Thoracic aorta (tissue), 2 donors: ENCODE results near the gene JPH3. TPM values are rescaled to one million over a fixed set of nuclear protein-coding genes. Genes with fewer than 3 reads are reported as not detected.

Experiments
- ATAC-seq: fragments of 150-250 bp; one replicate; pipeline ENCODE4 v1.8.0; 2017; ENCODE audit warnings: low read depth; ENCODE audit not compliant: insufficient number of reproducible peaks, low FRiP score
- DNase-seq: peaks from one replicate; pipeline ENCODE4 v3.0.0-alpha.2; 2020; ENCODE audit warnings: low spot score
- H3K27ac ChIP-seq, 2 donors: fragments of 200-600 bp; sonication (generic); 1 replicate in 1 of 2; 2 replicates in 1 of 2; pipeline ENCODE4 v1.5.1; 2016; ENCODE audit warnings: mild to moderate bottlenecking in 2 of 2, moderate library complexity in 2 of 2
- H3K27me3 ChIP-seq: fragments of 200-600 bp; sonication (generic); replicated peaks from 2 replicates; pipeline ENCODE4 v1.6.0; 2016; ENCODE audit warnings: mild to moderate bottlenecking; ENCODE audit not compliant: insufficient read depth
- H3K36me3 ChIP-seq: fragments of 200-600 bp; sonication (generic); one replicate; pipeline ENCODE4 v1.5.1; 2016
- H3K4me1 ChIP-seq, 2 donors: fragments of 200-600 bp; sonication (generic); 1 replicate in 1 of 2; 2 replicates in 1 of 2; pipeline versions ENCODE4 v1.5.1 to v1.6.0; 2016; ENCODE audit warnings: low read depth in 2 of 2, mild to moderate bottlenecking in 1 of 2; ENCODE audit not compliant: control insufficient read depth in 1 of 2
- H3K4me3 ChIP-seq: fragments of 200-600 bp; sonication (generic); 2 replicates; pipeline ENCODE4 v1.5.1; 2016; ENCODE audit warnings: mild to moderate bottlenecking
- H3K9me3 ChIP-seq: fragments of 200-600 bp; sonication (generic); 2 replicates; pipeline ENCODE4 v1.5.1; 2016
- total RNA-seq, 2 donors: library from RNA; depleted of rRNA; stranded (reverse); fragments of >200 nt; gene quantifications; one replicate each; pipeline versions ENCODE4 v1.1.0 to v1.2.3, GENCODE V29; 2016
- TF ChIP-seq, protein P1 (sequence below): fragments of 200-600 bp; sonication (generic); IDR thresholded peaks from one replicate; pipeline ENCODE4 v1.5.1; 2019; ENCODE audit warnings: antibody characterized with exemption

The JPH3 gene
- total RNA-seq, 2 donors from 2014 or later: not detected

DNA sequence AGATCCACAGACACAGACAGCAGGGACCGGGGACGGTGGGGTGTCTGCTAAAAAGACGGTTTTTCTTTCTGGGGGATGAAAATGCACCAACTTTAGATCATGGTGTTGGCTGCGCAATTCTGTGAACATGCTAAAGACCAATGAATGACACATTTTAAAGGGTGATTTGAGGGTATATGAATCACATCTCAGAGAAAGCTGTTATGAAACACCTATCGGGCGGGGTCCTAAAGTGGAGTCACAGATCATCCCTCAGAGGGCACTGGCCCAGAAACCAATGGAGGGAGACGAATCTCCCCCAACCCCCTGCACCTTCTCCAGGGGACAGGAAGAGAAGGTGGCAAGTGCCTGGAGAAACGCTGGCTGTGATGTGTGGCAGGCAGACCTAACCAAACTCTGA lies 137.5 kb downstream of the JPH3 start:
- TF ChIP-seq, protein P1, sequence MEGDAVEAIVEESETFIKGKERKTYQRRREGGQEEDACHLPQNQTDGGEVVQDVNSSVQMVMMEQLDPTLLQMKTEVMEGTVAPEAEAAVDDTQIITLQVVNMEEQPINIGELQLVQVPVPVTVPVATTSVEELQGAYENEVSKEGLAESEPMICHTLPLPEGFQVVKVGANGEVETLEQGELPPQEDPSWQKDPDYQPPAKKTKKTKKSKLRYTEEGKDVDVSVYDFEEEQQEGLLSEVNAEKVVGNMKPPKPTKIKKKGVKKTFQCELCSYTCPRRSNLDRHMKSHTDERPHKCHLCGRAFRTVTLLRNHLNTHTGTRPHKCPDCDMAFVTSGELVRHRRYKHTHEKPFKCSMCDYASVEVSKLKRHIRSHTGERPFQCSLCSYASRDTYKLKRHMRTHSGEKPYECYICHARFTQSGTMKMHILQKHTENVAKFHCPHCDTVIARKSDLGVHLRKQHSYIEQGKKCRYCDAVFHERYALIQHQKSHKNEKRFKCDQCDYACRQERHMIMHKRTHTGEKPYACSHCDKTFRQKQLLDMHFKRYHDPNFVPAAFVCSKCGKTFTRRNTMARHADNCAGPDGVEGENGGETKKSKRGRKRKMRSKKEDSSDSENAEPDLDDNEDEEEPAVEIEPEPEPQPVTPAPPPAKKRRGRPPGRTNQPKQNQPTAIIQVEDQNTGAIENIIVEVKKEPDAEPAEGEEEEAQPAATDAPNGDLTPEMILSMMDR: no peak
- Histone ChIP-seq H3K27ac (no peak overlapping the region), H3K9me3 (no peaks in the 10 kb centered on the region), H3K27me3 (no peaks in the 10 kb centered on the region), H3K4me3 (no peak overlapping the region), H3K4me1 (peaks cover 0 to 13% of the 10 kb centered on the region in 2 donors), H3K36me3 (peaks cover 8% of the 10 kb centered on the region)
- DNase-seq: no peak
- ATAC-seq: no peak

DNA sequence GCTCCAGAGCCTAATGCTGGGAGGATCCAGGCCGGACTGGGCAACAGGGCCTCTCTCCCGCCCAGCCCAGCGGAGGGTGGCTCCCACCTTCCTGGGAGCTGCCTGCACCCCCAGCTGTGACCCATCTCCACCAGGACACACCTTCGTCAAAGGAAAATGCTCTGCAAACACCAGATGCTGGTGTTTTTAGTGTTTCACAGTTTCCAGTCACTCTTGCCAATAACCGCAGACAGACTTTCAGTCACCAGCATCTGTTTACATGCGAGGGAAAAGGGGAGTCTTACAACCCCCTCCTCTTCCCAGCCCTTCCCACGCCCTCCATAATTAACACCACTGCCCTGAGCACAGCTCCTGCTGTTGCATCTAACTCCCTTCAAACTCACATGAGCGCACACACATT lies 138.1 kb downstream of the JPH3 start:
- Histone ChIP-seq H3K27me3 (no peaks in the 10 kb centered on the region), H3K9me3 (no peaks in the 10 kb centered on the region), H3K4me3 (no peak overlapping the region), H3K36me3 (peaks cover 8% of the 10 kb centered on the region), H3K4me1 (peaks cover 0 to 13% of the 10 kb centered on the region in 2 donors), H3K27ac (no peak overlapping the region)
- no peak for DNase-seq
- ATAC-seq: no peak
- TF ChIP-seq, protein P1: no peak

DNA sequence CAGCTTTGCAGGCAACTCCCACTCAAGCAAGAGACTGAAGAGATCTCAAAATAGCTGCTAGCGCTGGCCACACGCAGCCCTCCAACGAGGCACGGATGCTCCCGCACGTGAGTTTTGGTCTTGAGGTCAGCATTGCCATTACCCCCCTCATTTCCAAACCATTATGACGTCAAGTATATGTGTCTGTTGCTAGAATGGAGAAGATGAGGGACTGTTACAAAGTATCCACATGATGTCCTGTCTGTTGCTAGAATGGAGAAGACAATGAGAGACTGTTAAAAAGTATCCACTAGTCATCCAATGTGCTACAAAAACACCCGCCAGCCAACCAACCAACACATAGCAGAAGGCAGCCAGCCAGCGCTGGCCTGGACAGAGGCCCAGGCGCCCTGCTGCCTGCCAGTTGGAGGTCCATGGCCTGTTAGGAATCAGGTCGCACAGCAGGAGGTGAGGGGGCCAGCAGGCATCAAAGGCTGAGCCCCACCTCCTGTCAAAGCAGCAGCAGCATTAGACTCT lies 138.7 kb downstream of the JPH3 start:
- Histone ChIP-seq H3K9me3 (no peaks in the 10 kb centered on the region), H3K36me3 (peaks cover 6% of the 10 kb centered on the region), H3K27ac (no peak overlapping the region), H3K4me1 (peaks cover 0 to 13% of the 10 kb centered on the region in 2 donors), H3K4me3 (no peak overlapping the region), H3K27me3 (no peaks in the 10 kb centered on the region)
- DNase-seq (no peak), ATAC-seq (no peak)
- TF ChIP-seq, protein P1: no peak

DNA sequence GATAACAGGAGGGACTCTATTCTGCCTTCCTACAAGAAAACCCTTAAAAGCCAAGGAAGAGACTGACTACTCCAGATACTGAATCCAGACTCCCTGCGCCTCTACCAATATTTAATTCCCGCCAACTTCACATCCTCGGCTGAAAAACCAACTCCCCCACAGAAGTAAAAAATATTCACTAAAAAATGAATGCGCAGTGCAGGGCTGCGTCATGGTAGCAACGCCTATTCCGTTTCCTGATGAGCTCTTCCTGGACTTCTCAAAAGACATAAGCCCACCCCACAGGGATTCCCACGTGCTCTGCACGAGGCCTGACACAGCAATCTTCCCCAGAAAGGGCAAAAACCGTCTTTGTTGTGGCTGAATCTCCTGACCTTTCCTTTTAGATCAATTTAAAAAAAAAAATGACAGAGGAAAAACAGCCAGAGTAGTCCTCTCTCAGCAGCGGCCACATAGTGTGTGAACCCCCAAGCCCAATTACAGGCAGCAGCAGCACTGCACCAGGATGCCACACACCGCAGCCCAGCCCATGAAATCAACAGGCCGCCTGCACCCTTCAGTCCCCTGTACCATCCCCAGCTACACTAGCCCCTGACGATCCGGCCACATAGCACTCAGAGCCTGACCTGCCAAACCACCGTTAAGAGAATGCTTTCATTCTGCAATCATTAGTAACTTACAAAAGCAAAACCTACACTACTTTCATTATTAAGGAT lies 139.6 kb downstream of the JPH3 start:
- ATAC-seq (no peak), DNase-seq (no peak)
- Histone ChIP-seq H3K4me1 (peaks cover 0 to 13% of the 10 kb centered on the region in 2 donors), H3K27me3 (no peaks in the 10 kb centered on the region), H3K27ac (no peak overlapping the region), H3K36me3 (no peaks in the 10 kb centered on the region), H3K4me3 (no peak overlapping the region), H3K9me3 (no peaks in the 10 kb centered on the region)
- TF ChIP-seq, protein P1: no peak

DNA sequence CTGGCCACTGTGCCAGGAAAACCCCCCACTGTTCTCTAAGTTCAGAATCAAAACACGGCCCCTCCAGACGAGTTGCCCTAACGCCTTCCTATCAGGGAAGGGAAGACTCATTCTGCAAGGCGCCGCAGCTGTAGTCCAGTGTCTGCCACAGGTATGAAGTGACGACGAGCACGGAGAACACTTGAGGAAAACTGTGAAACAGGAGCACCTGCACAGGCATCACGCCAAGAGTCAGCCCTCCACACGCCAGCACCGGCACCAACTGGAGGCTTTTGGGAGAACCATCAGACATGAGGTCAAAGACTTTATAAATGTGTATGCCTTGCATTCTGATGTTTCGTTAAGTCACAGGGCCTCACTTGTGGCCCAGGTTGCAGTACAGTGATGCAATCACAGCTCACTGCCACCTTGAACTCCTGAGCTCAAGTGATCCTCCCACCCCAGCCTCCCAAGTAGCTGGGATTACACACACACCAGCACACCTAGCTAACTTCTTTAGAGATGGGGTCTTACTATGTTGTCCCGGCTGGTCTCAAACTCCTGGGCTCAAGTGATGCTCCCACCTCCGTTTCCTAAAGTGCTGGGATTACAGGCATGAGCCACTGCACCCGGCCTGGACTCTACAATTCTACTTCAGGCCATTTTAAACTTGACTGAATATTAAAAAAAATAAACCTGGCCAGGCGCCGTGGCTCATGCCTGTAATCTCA lies 140.6 kb downstream of the JPH3 start:
- Histone ChIP-seq H3K4me1 (peaks cover 0 to 13% of the 10 kb centered on the region in 2 donors), H3K36me3 (peaks cover 2% of the 10 kb centered on the region), H3K4me3 (no peak overlapping the region), H3K27ac (no peak overlapping the region), H3K9me3 (no peaks in the 10 kb centered on the region), H3K27me3 (no peaks in the 10 kb centered on the region)
- TF ChIP-seq, protein P1: no peak
- DNase-seq (no peak), ATAC-seq (no peak)
